ENCODE measurements around the gene PPP1R26.
"Not testable (repeated sequence)": the region's sequence is repeated elsewhere in the genome, so short reads cannot be mapped to it uniquely, and the experiment has no call there.

Gene PPP1R26

GRCh38 chr9:135505406-135506187 is 26.0 kb downstream of the PPP1R26 start:
- FAIRE-seq = no peak

- FAIRE-seq = no peak
Measured at GRCh38 chr9:135506327-135507103, 26.9 kb downstream of the PPP1R26 start.

GRCh38 chr9:135507104-135508035 is 27.8 kb downstream of the PPP1R26 start:
- FAIRE-seq = no peak

GRCh38 chr9:135508211-135508820 is 28.7 kb downstream of the PPP1R26 start:
- no peak for FAIRE-seq

- FAIRE-seq = no peak
Measured at GRCh38 chr9:135509458-135509857, 29.9 kb downstream of the PPP1R26 start.

- no peak for FAIRE-seq
Measured at GRCh38 chr9:135512241-135512603, 32.6 kb downstream of the PPP1R26 start.

- no peak for FAIRE-seq
Measured at GRCh38 chr9:135512904-135513303, 33.3 kb downstream of the PPP1R26 start.

GRCh38 chr9:135513351-135513846 is 33.8 kb downstream of the PPP1R26 start:
- no peak for FAIRE-seq

GRCh38 chr9:135513906-135514305 is 34.3 kb downstream of the PPP1R26 start:
- not testable (repeated sequence) for FAIRE-seq

GRCh38 chr9:135514342-135515082 is 34.9 kb downstream of the PPP1R26 start:
- FAIRE-seq = no peak

GRCh38 chr9:135515083-135515951 is 35.7 kb downstream of the PPP1R26 start:
- FAIRE-seq = no peak

- FAIRE-seq = no peak
Measured at GRCh38 chr9:135516132-135516860, 36.7 kb downstream of the PPP1R26 start.

GRCh38 chr9:135517407-135517822 is 37.8 kb downstream of the PPP1R26 start:
- no peak for FAIRE-seq

GRCh38 chr9:135519179-135519971 is 39.8 kb downstream of the PPP1R26 start:
- no peak for FAIRE-seq

GRCh38 chr9:135520916-135521607 is 41.5 kb downstream of the PPP1R26 start, which contains the start of gene LCN1:
LCN1 (plus strand) TSS chr9:135521440; CDS start chr9:135521498, 58 bp downstream.
- no peak for FAIRE-seq

- FAIRE-seq = no peak
Measured at GRCh38 chr9:135521608-135522095, 42.1 kb downstream of the PPP1R26 start.

GRCh38 chr9:135522137-135522877 is 42.7 kb downstream of the PPP1R26 start:
- FAIRE-seq = no peak
